Measurements from ENCODE around the gene GSTT2B.
A peak's percentile ranks its signal among the peaks of the same experiment; 100 is the strongest.
"Not testable (repeated sequence)": the region's sequence is repeated elsewhere in the genome, so short reads cannot be mapped to it uniquely, and the experiment has no call there.

The GSTT2B gene

DNA sequence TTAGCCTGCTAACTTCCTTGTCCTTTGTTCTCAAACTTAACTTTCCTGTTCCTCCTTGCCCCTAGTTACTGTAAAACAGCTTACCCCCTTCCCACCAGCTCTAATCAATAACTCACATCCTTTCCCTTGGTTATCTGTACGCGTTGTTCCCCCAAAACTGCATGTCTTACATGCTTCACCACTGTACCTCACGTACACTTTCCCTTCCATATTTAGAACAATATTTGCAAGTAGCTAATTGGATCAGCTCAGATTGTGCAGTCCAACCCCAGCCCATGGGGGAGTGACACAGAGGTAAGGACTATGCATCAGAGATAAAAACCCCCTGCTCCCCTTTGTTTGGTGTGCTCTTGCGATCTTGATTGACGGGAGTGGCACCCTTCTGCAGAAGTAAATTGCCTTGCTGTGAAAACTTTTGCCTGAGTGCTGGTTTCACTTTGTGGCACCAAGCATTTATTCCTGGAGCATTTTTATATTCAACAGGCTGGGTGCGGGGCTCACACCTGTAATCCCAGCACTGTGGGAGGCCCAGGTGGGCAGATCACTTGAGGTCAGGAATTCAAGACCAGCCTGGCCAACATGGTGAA lies 35.9 kb downstream of the GSTT2B start:
- H3K4me3 ChIP-seq (ENCODE audit: low read length) = no peak overlapping the region
- TF ChIP-seq ZNF274 (IDR thresholded peaks at IDR 0.05; ENCODE audit: low read depth, low read length) = no peak

- TF ChIP-seq ZNF274 (IDR thresholded peaks at IDR 0.05; ENCODE audit: low read depth, low read length) = no peak
- H3K4me3 ChIP-seq (ENCODE audit: low read length) = no peak overlapping the region
Measured at GRCh38 chr22:23922921-23923320, 38.1 kb downstream of the GSTT2B start.

DNA sequence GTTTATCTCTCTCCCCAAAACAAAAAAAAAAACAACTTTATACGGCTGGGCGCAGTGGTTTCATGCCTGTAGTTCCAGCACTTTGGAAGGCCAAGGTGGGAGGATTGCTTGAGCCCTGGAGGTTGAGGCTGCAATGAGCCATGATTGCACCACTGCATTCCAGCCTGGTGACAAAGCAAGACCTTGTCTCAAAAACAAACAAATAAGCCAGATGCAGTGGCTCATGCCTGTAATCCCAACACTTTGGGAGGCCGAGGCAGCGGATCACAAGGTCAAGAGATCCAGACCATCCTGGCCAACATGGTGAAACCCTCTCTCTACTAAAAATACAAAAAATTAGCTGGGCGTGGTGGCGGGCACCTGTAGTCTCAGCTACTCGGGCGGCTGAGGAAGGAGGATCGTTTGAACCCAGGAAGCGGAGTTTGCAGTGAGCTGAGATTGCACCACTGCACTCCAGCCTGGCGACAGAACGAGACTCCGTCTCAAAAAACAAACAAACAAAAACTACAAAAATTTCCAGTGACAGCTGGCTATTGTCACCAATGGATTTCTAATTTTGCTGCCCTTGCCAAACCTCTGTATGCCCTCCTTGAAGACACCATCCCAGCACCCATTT lies 39.3 kb downstream of the GSTT2B start:
- H3K4me3 ChIP-seq (ENCODE audit: low read length) = not testable (repeated sequence)

DNA sequence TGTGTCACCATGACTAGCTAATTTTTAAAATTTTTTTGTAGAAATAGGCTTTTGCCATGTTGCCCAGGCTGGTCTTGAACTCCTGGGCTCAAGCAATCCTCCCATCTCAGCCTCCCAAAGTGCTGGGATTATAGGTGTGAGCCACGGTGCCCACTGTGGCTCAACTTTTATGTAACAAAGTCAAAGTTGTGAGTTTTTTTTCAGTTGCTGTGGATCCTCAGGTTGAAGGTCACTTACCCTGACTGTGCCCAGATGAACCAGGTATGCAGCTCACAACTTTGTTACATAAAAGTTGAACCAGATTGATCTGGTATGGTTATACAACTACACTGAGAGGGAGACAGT lies 40.8 kb downstream of the GSTT2B start:
- H3K4me3 ChIP-seq (ENCODE audit: low read length) = not testable (repeated sequence)

DNA sequence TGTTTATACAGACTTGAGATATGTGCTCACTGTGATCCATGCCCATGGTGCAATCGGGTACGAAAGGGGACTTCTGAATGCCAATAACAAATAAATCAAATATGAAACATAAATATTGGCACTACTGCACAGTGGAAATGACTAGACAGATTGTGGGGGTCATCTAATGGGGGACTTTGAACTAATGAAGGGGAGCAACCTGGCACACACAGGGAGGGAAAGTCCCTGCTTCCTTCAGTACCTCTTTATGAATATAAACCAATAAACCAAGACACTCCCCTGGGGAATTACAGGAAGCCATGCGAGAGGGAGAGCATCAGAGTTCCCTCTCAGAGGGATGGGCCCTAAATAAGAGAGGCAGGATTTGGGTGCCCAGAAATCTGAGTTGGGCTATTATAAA lies 45.7 kb downstream of the GSTT2B start:
- no peak overlapping the region for H3K4me3 ChIP-seq (ENCODE audit: low read length)
- TF ChIP-seq ZNF274 (IDR thresholded peaks at IDR 0.05; ENCODE audit: low read depth, low read length) = no peak

DNA sequence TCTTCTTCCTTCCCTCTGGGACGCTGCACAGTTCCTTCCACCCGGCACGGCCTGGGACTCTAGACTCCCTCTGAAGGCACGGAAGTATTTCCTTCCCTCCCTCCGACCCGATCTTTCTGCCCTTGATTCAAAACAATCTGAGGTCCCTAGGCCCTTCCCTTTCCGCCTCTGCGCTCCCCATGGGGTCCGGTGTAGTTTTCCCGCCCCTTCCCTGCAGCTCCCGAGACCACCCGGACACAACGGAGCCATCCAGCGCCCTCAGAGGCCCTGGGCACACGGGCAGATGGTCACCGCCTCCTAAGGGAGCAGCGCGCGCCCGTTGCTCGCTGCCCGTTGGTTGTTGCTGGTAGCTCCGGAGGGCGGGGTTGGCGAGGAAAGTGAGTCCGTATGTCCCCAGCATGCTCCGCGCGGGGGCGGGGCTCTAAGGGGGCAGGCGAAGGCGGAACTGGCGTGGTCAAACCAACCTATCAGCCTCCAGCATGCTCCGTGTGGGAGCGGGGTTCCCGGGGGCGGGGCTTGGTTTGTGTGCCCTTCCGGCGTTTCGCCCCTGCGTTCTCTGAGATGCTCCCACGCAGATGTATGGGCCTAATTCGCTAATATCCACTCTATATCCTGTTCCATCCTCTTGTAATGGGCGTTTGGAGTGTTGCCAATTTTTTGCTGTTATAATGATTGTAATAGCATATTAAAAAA lies 47.2 kb downstream of the GSTT2B start:
- peak overlapping the region; percentile 59 for H3K4me3 ChIP-seq (ENCODE audit: low read length)
- TF ChIP-seq ZNF274 (IDR thresholded peaks at IDR 0.05; ENCODE audit: low read depth, low read length) = no peak

- H3K4me3 ChIP-seq (ENCODE audit: low read length) = peak overlapping the region; percentile 59
- no peak for TF ChIP-seq ZNF274 (IDR thresholded peaks at IDR 0.05; ENCODE audit: low read depth, low read length)
Measured at GRCh38 chr22:23913306-23913660, 47.7 kb downstream of the GSTT2B start.

DNA sequence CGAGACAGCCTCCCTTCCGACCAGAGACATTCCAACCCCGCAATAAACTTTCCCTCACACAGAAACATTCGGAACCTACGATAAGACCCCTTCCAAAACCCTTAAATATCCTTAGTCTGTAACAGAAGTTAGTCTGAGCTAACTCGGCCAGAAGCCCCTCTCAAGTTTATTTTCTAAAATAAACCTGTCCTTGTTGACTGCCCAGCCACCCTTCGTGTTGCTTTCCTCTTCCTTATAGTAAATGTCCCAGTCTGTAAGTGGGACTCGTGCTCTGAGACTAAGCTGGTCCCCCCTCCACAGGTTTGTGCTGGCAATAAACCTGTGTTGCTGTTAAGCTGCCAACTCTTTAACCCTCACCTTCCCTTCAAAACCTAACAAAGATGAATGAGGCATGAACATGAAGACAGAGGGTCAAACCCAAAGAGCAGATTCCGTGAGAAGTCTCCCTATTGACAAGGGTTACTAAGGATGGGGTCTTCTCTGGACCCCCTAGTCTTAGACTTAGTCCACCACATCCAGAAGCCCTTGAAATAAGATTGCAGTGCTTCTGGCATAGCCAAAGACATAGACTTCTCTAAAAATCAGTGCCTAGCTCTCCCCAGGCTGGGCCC lies 48.6 kb downstream of the GSTT2B start:
- H3K4me3 ChIP-seq (ENCODE audit: low read length) = no peak overlapping the region
- TF ChIP-seq ZNF274 (IDR thresholded peaks at IDR 0.05; ENCODE audit: low read depth, low read length) = no peak

DNA sequence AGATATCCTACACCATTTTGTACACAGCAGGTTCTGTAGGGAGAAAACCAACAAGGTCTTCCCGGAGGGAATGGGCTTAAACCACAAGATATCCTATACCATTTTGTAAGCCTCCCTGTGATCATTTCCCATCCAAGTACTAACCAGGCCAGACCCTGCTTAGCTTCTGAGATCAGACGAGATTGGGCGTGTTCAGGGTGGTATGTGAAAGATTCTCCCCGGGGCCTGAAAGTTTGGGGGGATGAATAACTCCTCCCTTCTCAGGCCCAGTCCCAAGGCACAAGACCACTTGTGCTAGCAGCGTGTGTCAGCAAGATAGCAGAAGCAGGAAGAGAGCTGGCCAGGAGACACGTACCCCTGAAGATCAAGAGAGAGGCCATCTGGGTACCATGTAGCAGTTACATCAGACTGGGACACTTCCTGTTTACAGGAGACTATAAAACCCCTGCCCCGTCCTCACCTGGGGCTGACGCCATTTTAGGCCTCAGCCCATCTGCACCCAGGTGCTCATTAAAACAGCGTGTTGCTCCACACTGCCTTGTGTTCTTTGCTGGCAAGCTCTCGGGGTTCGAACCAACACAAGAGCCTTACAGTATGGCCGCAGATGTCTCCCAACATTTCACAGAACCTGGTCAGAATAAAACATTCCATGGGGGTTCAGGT lies 49.5 kb downstream of the GSTT2B start:
- no peak for TF ChIP-seq ZNF274 (IDR thresholded peaks at IDR 0.05; ENCODE audit: low read depth, low read length)
- no peak overlapping the region for H3K4me3 ChIP-seq (ENCODE audit: low read length)

DNA sequence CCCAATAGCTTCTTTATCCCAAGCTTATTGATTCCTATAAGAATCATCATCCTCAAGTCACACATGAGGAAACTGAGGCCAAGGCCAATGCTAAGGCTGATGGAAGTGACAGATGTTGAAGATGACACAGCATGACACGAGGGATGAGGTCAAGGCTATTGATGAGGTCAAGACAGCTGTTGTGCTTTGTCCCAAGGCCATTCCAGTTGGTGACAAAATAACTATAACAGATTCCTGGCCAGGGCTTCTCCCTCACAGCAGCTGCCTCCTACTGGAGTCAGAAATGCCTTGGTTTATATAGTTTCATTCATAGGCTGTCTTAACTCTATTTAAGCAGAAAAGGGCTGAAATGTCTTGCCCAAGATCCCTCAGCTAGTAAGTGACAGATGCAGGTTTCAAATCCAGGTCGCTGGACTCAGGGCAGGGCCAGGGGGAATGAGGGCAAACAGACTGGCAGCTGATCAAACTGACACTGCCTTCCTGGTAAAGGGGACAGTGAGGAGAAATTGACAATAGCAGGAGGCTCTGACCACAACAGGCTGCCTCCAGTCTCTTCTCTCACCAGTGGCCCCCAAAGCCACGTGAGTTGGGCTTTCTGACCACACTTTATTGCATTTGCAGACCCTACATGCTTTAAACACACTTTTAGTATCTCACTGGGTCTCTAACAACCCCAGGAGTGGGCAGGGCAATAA lies 50.4 kb downstream of the GSTT2B start:
- no peak for TF ChIP-seq ZNF274 (IDR thresholded peaks at IDR 0.05; ENCODE audit: low read depth, low read length)
- no peak overlapping the region for H3K4me3 ChIP-seq (ENCODE audit: low read length)

- no peak for TF ChIP-seq ZNF274 (IDR thresholded peaks at IDR 0.05; ENCODE audit: low read depth, low read length)
- no peak overlapping the region for H3K4me3 ChIP-seq (ENCODE audit: low read length)
Measured at GRCh38 chr22:23909296-23909898, 51.6 kb downstream of the GSTT2B start.

DNA sequence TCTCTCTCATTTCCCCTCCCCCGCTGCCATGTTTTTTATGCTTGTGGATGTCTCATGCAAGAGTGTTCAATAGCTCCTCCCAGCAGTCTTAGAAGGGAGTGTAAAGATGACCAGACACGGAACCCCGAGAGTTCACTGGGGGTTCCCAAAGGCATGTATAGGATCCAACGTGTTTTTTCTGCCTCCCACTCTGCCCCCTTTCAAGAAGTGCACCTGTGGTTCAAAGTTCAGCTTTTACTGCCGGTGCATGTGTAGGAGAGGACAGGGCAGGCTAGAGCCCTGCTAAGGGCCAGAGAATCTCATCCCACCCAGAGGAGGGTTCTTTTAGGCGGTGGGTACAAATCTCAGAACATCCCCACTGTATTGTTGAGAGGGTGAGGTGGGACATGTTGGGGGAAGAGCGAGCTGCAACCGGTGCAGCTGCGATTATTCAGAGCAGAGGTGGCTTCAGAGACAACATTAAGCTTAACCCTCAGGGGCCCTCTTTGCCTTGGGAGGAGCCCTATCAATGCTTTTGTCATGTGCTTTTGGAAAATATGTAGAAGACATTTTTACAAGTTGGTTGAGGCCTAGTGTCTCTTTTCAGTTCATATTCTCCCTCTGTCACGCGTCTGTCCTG lies 52.3 kb downstream of the GSTT2B start:
- no peak for TF ChIP-seq ZNF274 (IDR thresholded peaks at IDR 0.05; ENCODE audit: low read depth, low read length)

DNA sequence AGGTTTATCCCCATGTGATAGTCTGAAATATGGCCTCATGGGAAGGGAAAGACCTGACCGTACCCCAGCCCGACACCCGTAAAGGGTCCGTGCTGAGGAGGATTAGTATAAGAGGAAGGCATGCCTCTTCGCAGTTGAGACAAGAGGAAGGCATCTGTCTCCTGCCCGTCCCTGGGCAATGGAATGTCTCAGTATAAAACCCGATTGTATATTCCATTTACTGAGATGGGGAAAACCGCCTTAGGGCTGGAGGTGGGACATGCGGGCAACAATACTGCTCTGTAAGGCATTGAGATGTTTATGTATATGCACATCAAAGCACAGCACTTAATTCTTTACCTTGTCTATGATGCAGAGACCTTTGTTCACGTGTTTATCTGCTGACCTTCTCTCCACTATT lies 53.6 kb downstream of the GSTT2B start:
- H3K4me3 ChIP-seq (ENCODE audit: low read length) = not testable (repeated sequence)

More for the DNA sequence above, 52.3 kb downstream of the GSTT2B start:
- no peak overlapping the region for H3K4me3 ChIP-seq (ENCODE audit: low read length)
